CD4-positive, alpha-beta T cell (primary cell): ENCODE data around the gene PTGIR. TPM values are rescaled to one million over a fixed set of nuclear protein-coding genes. Genes with fewer than 3 reads are reported as not detected.
A peak's percentile ranks its signal among the peaks of the same experiment; 100 is the strongest.

Experiments used
- ATAC-seq: fragments of 200-7000 bp; cut with Tn5 transposase; one replicate; pipeline ENCODE4 v1.10.0; 2022; ENCODE audit warnings: mild to moderate bottlenecking; ENCODE audit not compliant: poor library complexity
- CTCF ChIA-PET: fragments of 350-600 bp; sonication (Branson Sonifier 250); formaldehyde crosslinking; loops from one replicate; lab custom pipeline; 2021; ENCODE audit warnings: antibody characterized with exemption, inconsistent platforms; lab: Charles Lee
- POLR2A ChIA-PET: fragments of 350-600 bp; sonication (Branson Sonifier 250); formaldehyde crosslinking; loops from one replicate; lab custom pipeline; 2021; ENCODE audit warnings: antibody characterized with exemption, inconsistent platforms; lab: Charles Lee
- DNase-seq, 14 experiments: peaks; one replicate each; pipeline ENCODE4 v3.0.0-alpha.2; 2013 to 2020; ENCODE audit warnings: mixed read lengths in 2 of 14
- H3K27ac ChIP-seq, 2 donors: one replicate each; pipeline versions ENCODE4 v1.5.1 to v1.7.0; 2013; ENCODE audit warnings: low read length in 2 of 2, low read depth in 1 of 2, mild to moderate bottlenecking in 1 of 2
- H3K27me3 ChIP-seq, 2 experiments: 1 replicate in 1 of 2; 2 replicates in 1 of 2; pipeline versions ENCODE4 v1.6.1 to v1.7.0; 2013; ENCODE audit warnings: low read length in 2 of 2, control low read depth in 1 of 2, mild to moderate bottlenecking in 1 of 2, moderate library complexity in 1 of 2; ENCODE audit not compliant: insufficient read depth in 2 of 2, control insufficient read depth in 1 of 2
- H3K36me3 ChIP-seq: one replicate; pipeline ENCODE4 v1.6.1; 2013; ENCODE audit warnings: low read length, control low read depth; ENCODE audit not compliant: insufficient read depth
- H3K4me1 ChIP-seq: one replicate; pipeline ENCODE4 v1.6.1; 2013; ENCODE audit warnings: low read length, control low read depth; ENCODE audit not compliant: insufficient read depth
- H3K4me3 ChIP-seq: one replicate; pipeline ENCODE4 v1.5.1; 2013; ENCODE audit warnings: mild to moderate bottlenecking, low read length, moderate library complexity
- H3K9me3 ChIP-seq, 2 experiments: 1 replicate in 1 of 2; 2 replicates in 1 of 2; pipeline versions ENCODE4 v1.6.1 to v1.7.0; 2013; ENCODE audit warnings: low read length in 2 of 2, mild to moderate bottlenecking in 2 of 2, control low read depth in 1 of 2, moderate library complexity in 1 of 2; ENCODE audit not compliant: control insufficient read depth in 1 of 2, insufficient read depth in 1 of 2
- H3K27ac Mint-ChIP-seq: one replicate; pipeline ENCODE4 v1.8.0; 2020; ENCODE audit warnings: mixed read lengths
- H3K27me3 Mint-ChIP-seq: one replicate; pipeline ENCODE4 v1.8.0; 2021; ENCODE audit warnings: mixed read lengths
- H3K36me3 Mint-ChIP-seq: one replicate; pipeline ENCODE4 v1.8.0; 2021; ENCODE audit warnings: low read depth, mixed read lengths
- H3K4me1 Mint-ChIP-seq: one replicate; pipeline ENCODE4 v1.8.0; 2021; ENCODE audit warnings: low read depth, mixed read lengths
- H3K4me3 Mint-ChIP-seq: one replicate; pipeline ENCODE4 v1.8.0; 2020; ENCODE audit warnings: mild to moderate bottlenecking, mixed read lengths
- H3K9me3 Mint-ChIP-seq: one replicate; pipeline ENCODE4 v1.8.0; 2020; ENCODE audit warnings: mixed read lengths
- intact Hi-C, 2 experiments: fragments of 100-400 bp; cut with DNase I in 1 of 2; cut with micrococcal nuclease in 1 of 2; formaldehyde crosslinking; loops; one replicate each; pipeline versions ENCODE4 v1.15.1 to v1.9.0; 2023 to 2025; cut with DNase I, micrococcal nuclease
- total RNA-seq, 174 experiments: library from RNA in 2 of 174; stranded (reverse) in 2 of 174; gene quantifications; one replicate each; pipeline ENCODE4 v1.2.3 and lab custom pipeline; 2021 to 2026
- TF ChIP-seq, protein P1 (sequence below): fragments of 200-600 bp; IDR thresholded peaks from one replicate; pipeline ENCODE4 v1.8.0; 2022; ENCODE audit warnings: antibody characterized with exemption, mild to moderate bottlenecking

PTGIR gene
- total RNA-seq, 2 experiments from 2014 or later = 0.87 to 0.96 TPM

DNA sequence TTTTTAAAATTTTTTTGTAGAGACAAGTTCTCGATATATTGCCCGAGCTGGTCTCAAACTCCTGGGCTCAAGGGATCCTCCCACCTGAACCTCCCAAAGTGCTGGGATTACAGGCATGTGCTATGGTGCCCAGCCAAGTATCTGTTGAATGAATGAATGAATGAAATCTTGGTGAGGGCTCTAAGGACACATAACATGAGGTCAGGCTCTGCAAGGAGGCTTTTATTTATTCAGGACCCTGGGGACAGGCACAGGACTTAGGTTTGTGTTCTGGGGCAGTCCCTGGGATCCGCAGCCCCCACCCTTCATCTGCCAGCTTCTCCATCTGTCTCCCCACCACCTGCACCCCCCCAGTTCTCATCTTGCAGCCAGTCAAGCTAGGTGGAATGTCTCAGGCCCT, 4.6 kb downstream of the PTGIR start:
- no peaks in the 10 kb centered on the region for H3K27me3 Mint-ChIP-seq
- intact Hi-C loops = no loop called here
- H3K36me3 ChIP-seq = no peaks in the 10 kb centered on the region
- H3K4me3 ChIP-seq = no peak overlapping the region
- peaks cover 91% of the 10 kb centered on the region for H3K4me1 ChIP-seq
- H3K9me3 Mint-ChIP-seq = no peaks in the 10 kb centered on the region
- H3K4me1 Mint-ChIP-seq = peaks cover 62% of the 10 kb centered on the region
- peak overlapping the region; percentile 89 for H3K27ac Mint-ChIP-seq
- no peak for DNase-seq
- no peak for ATAC-seq
- TF ChIP-seq, protein P1, sequence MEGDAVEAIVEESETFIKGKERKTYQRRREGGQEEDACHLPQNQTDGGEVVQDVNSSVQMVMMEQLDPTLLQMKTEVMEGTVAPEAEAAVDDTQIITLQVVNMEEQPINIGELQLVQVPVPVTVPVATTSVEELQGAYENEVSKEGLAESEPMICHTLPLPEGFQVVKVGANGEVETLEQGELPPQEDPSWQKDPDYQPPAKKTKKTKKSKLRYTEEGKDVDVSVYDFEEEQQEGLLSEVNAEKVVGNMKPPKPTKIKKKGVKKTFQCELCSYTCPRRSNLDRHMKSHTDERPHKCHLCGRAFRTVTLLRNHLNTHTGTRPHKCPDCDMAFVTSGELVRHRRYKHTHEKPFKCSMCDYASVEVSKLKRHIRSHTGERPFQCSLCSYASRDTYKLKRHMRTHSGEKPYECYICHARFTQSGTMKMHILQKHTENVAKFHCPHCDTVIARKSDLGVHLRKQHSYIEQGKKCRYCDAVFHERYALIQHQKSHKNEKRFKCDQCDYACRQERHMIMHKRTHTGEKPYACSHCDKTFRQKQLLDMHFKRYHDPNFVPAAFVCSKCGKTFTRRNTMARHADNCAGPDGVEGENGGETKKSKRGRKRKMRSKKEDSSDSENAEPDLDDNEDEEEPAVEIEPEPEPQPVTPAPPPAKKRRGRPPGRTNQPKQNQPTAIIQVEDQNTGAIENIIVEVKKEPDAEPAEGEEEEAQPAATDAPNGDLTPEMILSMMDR = no peak
- ChIA-PET CTCF (interaction anchor here (1.4 to 1.9 kb wide), 2 partner anchors 8 to 42 kb away, joined by 5 to 10 read pairs; no protein-coding TSS in a partner anchor), POLR2A (interaction anchor here (0.6 to 2.1 kb wide), 6 partner anchors 9 to 529 kb away, joined by 3 to 10 read pairs (median 4); partner anchors contain the start of gene CALM3)
- peak overlapping the region; percentile 40 to 51 for H3K27ac ChIP-seq
- no peaks in the 10 kb centered on the region for H3K27me3 ChIP-seq
- no peaks in the 10 kb centered on the region for H3K9me3 ChIP-seq
- peak overlapping the region; percentile 56 for H3K4me3 Mint-ChIP-seq
- no peaks in the 10 kb centered on the region for H3K36me3 Mint-ChIP-seq

DNA sequence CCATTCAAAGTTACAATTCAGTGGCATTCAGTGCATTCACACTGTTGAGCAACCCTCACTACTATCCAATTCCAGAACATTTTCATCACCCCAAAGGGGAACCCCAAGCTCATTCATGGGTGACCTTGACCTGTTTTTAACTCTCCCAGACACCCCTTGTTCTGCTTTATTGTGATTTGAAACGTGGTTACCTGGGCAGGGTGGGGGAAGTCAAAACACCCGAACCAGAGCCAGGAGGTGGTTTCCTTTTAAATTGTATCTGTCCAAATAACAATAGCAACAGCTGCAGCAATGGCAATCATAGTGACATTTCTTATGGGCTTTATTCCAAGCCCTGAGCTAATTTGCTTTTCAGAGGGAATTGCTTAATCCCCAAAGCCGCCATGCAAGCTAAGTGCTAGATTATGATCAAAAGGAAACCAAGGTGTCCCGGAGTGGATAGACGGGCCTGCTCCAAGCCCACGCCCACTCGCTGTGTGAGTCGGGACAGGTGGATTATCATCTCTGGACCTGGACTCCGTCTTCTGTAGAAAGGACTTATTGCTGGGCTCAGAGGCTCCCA, 6.1 kb downstream of the PTGIR start:
- ATAC-seq = peak; percentile 16
- no peaks in the 10 kb centered on the region for H3K27me3 ChIP-seq
- H3K27me3 Mint-ChIP-seq = no peaks in the 10 kb centered on the region
- intact Hi-C loops = loop anchor here in 1 of 2 experiments (10.0 kb wide), 1 partner anchor 1746 kb away; the partner anchor contains the start of genes SYNGR4 and TMEM143
- H3K36me3 ChIP-seq = no peaks in the 10 kb centered on the region
- ChIA-PET POLR2A (interaction anchor here (0.7 to 2.1 kb wide), 6 partner anchors 7 to 95 kb away, joined by 3 to 10 read pairs (median 3); partner anchors contain the start of gene DACT3), CTCF (interaction anchor here (1.9 kb wide), 1 partner anchor 10 kb away, joined by 5 read pairs; no protein-coding TSS in a partner anchor)
- DNase-seq = peak in 3 of 14 experiments; percentile 25 to 77 (median 74)
- no peaks in the 10 kb centered on the region for H3K9me3 Mint-ChIP-seq
- H3K4me3 ChIP-seq = no peak overlapping the region
- no peaks in the 10 kb centered on the region for H3K9me3 ChIP-seq
- peak overlapping the region; percentile 89 for H3K27ac Mint-ChIP-seq
- H3K4me1 ChIP-seq = peaks cover 88% of the 10 kb centered on the region
- H3K4me3 Mint-ChIP-seq = peak overlapping the region; percentile 65
- no peaks in the 10 kb centered on the region for H3K36me3 Mint-ChIP-seq
- peaks cover 59% of the 10 kb centered on the region for H3K4me1 Mint-ChIP-seq
- TF ChIP-seq, protein P1 = no peak
- H3K27ac ChIP-seq = peak overlapping the region in 1 of 2 donors; percentile 71

DNA sequence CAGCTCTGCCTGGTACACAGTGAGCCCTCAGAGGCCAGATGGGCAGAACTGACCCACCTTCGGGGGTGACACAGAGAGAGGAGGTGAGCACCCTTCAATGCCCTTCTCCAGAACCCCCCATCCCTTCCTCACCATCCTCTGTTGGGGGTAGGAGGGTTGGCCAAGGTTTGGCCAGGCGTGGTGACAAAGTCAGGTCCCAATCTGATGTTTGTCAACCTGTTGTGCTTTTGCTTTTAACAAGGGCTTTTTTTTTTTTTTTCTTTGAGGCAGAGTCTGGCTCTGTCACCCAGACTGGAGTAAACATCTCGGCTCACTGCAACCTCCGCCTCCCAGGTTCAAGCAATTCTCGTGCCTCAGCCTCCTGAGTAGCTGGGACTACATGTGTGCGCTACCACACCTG, 7.3 kb downstream of the PTGIR start:
- Histone ChIP-seq H3K4me1 (peaks cover 89% of the 10 kb centered on the region), H3K4me3 (no peak overlapping the region), H3K27ac (peak overlapping the region in 1 of 2 donors; percentile 61), H3K27me3 (no peaks in the 10 kb centered on the region), H3K36me3 (no peaks in the 10 kb centered on the region), H3K9me3 (no peaks in the 10 kb centered on the region)
- Mint-ChIP-seq H3K27me3 (no peaks in the 10 kb centered on the region), H3K4me1 (peaks cover 67% of the 10 kb centered on the region), H3K36me3 (no peaks in the 10 kb centered on the region), H3K4me3 (peak overlapping the region; percentile 25), H3K27ac (peak overlapping the region; percentile 93), H3K9me3 (no peaks in the 10 kb centered on the region)
- DNase-seq (peak in 4 of 14 experiments; percentile 25 to 54 (median 42)), ATAC-seq (peak; percentile 33)
- CTCF ChIA-PET = interaction anchor here (0.6 to 1.5 kb wide), 3 partner anchors 41 to 44 kb away, joined by 3 to 13 read pairs (median 5); partner anchors contain the start of gene DACT3
- POLR2A ChIA-PET = interaction anchor here (1.2 to 4.3 kb wide), 4 partner anchors 15 to 44 kb away, joined by 3 to 32 read pairs (median 8); partner anchors contain the start of genes CALM3 and DACT3
- TF ChIP-seq, protein P1 = no peak
- intact Hi-C loops = loop anchor here in 1 of 2 experiments (1.0 to 10.0 kb wide), 2 partner anchors 42 to 1747 kb away; partner anchors contain the start of genes SYNGR4 and TMEM143
